Right cardiac atrium (tissue), 5 donors: ENCODE data around the gene GCGR. TPM values are rescaled to one million over a fixed set of nuclear protein-coding genes. Genes with fewer than 3 reads are reported as not detected.
A peak's percentile ranks its signal among the peaks of the same experiment; 100 is the strongest.
"Not testable (repeated sequence)": the region's sequence is repeated elsewhere in the genome, so short reads cannot be mapped to it uniquely, and the experiment has no call there.

Source experiments
- ATAC-seq, 2 donors: fragments of 200-7000 bp; cut with Tn5 transposase; one replicate each; pipeline versions ENCODE4 v1.8.0 to v1.9.1; 2020; ENCODE audit warnings: moderate library complexity in 2 of 2, mild to moderate bottlenecking in 1 of 2
- DNase-seq, 3 donors: peaks; one replicate each; pipeline ENCODE4 v3.0.0-alpha.2; 2020
- H3K27ac ChIP-seq: one replicate; pipeline ENCODE4 v1.5.1; 2013; ENCODE audit warnings: mild to moderate bottlenecking, low read length, control low read depth, moderate library complexity
- H3K27me3 ChIP-seq: one replicate; pipeline ENCODE4 v1.6.1; 2013; ENCODE audit not compliant: control insufficient read depth, insufficient read depth
- H3K4me1 ChIP-seq: one replicate; pipeline ENCODE4 v1.6.1; 2013; ENCODE audit warnings: low read length; ENCODE audit not compliant: control insufficient read depth, insufficient read depth
- H3K4me3 ChIP-seq: one replicate; pipeline ENCODE4 v1.5.1; 2013; ENCODE audit warnings: low read length, control low read depth
- H3K9me3 ChIP-seq: one replicate; pipeline ENCODE4 v1.6.1; 2013; ENCODE audit warnings: low read length; ENCODE audit not compliant: control insufficient read depth
- WGBS: extraction: QIAGEN DNeasy Blood & Tissue Kit; methylation state at CpG from one replicate; pipeline ENCODE4 v1.1.7; 2013; 5-methylcytosine and 5-hydroxymethylcytosine counted together
- intact Hi-C, 4 donors: fragments of 100-400 bp; cut with DNase I; formaldehyde crosslinking; loops; one replicate each; pipeline versions ENCODE4 v1.11.0 to v1.14.0; 2022 to 2023
- polyA plus RNA-seq: library from polyadenylated mRNA; stranded (reverse); fragments of 200-250 nt; gene quantifications from one replicate; pipeline ENCODE4 v1.2.3, GENCODE V29; 2013
- total RNA-seq, 4 donors: library from RNA; stranded (reverse); fragmentation: NEBNext Ultra II Directional; extraction: Animal tissue kit (Norgen Biotek cat#: 25700); gene quantifications; one replicate each; pipeline ENCODE4 v1.2.1, GENCODE V29; 2021
- donor health status: healthy with polysubstance abuse.
- donor health status: DM: no; HTN: yes; CAD: no.
- donor health status: DM: no; HTN: no; CAD: no.
- donor health status: DM: no; HTN: yes; CAD: no; lungs with severe emphysema.
- donor health status: DM: yes; HTN: yes; CAD: no.

Gene GCGR
- total and polyA plus RNA-seq, 5 donors, result not detected

DNA sequence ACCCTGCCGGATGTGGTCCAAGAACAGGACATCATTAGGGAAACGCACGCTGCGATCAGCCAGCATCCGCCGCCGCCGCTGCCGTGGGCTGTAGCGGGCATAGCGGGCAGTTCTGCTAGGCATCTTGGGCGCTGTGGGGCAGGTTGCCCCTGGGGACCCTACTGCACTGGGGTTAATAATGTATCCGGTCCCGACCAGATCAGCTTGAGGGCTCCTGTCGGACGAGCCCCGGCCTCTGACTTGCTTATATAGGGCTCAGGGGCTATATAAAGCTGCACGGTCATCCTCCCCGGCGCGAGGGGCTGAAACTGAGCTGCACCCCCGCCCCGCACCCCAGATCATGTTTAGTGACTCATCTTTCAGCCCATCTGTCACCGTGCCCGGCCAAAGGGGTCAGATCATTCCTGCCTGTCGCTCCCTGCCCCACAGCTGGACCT, 30.9 kb downstream of the GCGR start, which contains the start of gene PPP1R27:
PPP1R27 (minus strand) TSS at position 220 of the 437 bp plus-strand sequence; CDS start at position 123, 97 bp downstream.
- Histone ChIP-seq H3K4me1 (peaks cover 6% of the 10 kb centered on the region), H3K27me3 (no peaks in the 10 kb centered on the region), H3K4me3 (peak within 1 kb of the TSS; percentile 94), H3K9me3 (no peaks in the 10 kb centered on the region), H3K27ac (no peak within 1 kb of the TSS)
- 91% methylated on average over 26 of the region's 26 CpGs for WGBS
- intact Hi-C loops, result no loop called here
- no peak for ATAC-seq
- peak in 1 of 3 donors; percentile 50 for DNase-seq

GRCh38 chr17:81837641-81838040, 33.7 kb downstream of the GCGR start:
- ATAC-seq (no peak), DNase-seq (no peak)

GRCh38 chr17:81838753-81839255, 34.9 kb downstream of the GCGR start:
- intact Hi-C loops, result no loop called here
- Histone ChIP-seq H3K27me3 (no peaks in the 10 kb centered on the region), H3K4me3 (no peak overlapping the region), H3K9me3 (no peaks in the 10 kb centered on the region), H3K4me1 (no peaks in the 10 kb centered on the region), H3K27ac (no peak overlapping the region)
- WGBS, result 44% methylated on average over 17 of the region's 17 CpGs
- DNase-seq (peak in 1 of 3 donors; percentile 43), ATAC-seq (no peak)

More at GRCh38 chr17:81837641-81838040, 33.7 kb downstream of the GCGR start:
- no peaks in the 10 kb centered on the region for H3K9me3 ChIP-seq
- H3K27me3 ChIP-seq, result no peaks in the 10 kb centered on the region
- H3K27ac ChIP-seq, result no peak overlapping the region
- intact Hi-C loops, result no loop called here
- 72% methylated on average over 9 of the region's 9 CpGs for WGBS
- H3K4me1 ChIP-seq, result no peaks in the 10 kb centered on the region
- no peak overlapping the region for H3K4me3 ChIP-seq

DNA sequence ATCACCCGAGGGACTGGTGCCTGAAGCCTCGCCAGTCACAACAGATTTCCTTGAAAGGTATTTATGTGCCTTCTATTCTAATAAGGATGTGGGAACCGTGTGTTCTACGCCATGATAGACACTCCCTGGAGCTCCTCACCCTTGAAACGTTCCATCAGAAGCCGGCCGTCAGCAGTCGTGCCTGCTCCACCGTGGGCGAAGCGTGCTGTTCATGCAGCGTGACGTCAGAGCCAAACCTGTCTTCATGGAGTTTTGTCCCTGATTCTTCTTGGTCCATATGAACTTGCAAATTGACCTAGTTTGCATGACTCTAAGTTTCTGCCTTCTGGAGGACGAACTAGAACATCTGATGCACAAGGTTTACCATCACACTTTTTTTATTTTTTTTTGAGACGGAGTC, 35.4 kb downstream of the GCGR start:
- DNase-seq, result peak in 1 of 3 donors; percentile 42
- no peaks in the 10 kb centered on the region for H3K9me3 ChIP-seq
- no peak overlapping the region for H3K27ac ChIP-seq
- H3K4me3 ChIP-seq, result no peak overlapping the region
- intact Hi-C loops, result no loop called here
- H3K4me1 ChIP-seq, result no peaks in the 10 kb centered on the region
- no peaks in the 10 kb centered on the region for H3K27me3 ChIP-seq
- no peak for ATAC-seq
- WGBS, result 78% methylated on average over 15 of the region's 15 CpGs

DNA sequence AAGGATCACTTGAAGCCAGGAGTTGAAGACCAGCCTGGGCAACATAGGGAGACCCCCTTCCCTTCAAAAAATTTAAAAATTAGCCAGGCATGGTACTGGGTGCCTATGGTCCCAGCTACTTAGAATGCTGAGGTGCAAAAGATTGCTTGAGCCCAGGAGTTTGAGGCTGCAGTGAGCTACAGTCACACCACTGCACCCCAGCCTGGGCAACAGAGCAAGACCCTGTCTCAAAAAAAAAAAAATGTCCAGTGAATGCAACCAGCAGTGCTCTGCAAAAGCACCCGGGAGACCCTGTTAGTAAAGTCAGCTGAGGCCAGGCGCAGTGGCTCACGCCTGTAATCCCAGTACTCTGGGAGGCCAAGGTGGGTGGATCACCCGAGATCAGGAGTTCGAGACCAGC, 36.1 kb downstream of the GCGR start:
- H3K9me3 ChIP-seq, H3K27ac ChIP-seq, H3K27me3 ChIP-seq, H3K4me1 ChIP-seq, DNase-seq, H3K4me3 ChIP-seq, intact Hi-C loops, ATAC-seq: not testable (repeated sequence)
- 93% methylated on average over 5 of the region's 5 CpGs for WGBS

- Histone ChIP-seq H3K9me3 (no peaks in the 10 kb centered on the region), H3K4me3 (no peak overlapping the region), H3K27ac (peak overlapping the region; percentile 25), H3K27me3 (no peaks in the 10 kb centered on the region), H3K4me1 (no peaks in the 10 kb centered on the region)
- DNase-seq, result peak in 2 of 3 donors; percentile 69 to 73
- 59% methylated on average over 40 of the region's 40 CpGs for WGBS
- intact Hi-C loops, result no loop called here
- ATAC-seq, result peak; percentile 31 to 69
Measured at GRCh38 chr17:81840826-81841778, 37.2 kb downstream of the GCGR start.

DNA sequence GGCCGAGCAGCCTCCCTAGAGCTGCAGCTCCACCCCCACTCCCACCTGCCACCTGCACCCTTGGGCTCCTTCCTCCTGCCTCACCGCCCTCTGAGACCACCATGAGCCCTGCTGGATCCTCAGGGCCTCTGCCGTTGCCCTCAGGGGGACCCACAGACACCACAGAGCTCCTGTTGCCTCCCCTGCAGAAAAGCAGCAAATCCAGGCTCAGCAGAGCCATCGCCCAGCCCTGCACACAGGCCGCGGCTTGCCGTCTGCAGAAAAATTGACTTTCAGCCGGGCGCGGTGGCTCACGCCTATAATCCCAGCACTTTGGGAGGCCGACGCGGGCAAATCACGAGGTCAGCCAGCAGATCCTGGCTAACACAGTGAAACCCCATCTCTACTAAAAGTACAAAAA, 37.9 kb downstream of the GCGR start:
- intact Hi-C loops, result no loop called here
- ATAC-seq (peak in 1 of 2 donors; percentile 3), DNase-seq (no peak)
- H3K4me3 ChIP-seq, result no peak overlapping the region
- H3K27ac ChIP-seq, result no peak overlapping the region
- no peaks in the 10 kb centered on the region for H3K4me1 ChIP-seq
- 87% methylated on average over 15 of the region's 15 CpGs for WGBS
- H3K27me3 ChIP-seq, result no peaks in the 10 kb centered on the region
- H3K9me3 ChIP-seq, result no peaks in the 10 kb centered on the region

GRCh38 chr17:81842378-81842724, 38.4 kb downstream of the GCGR start:
- DNase-seq (no peak), ATAC-seq (no peak)
- H3K27me3 ChIP-seq, result no peaks in the 10 kb centered on the region
- no peaks in the 10 kb centered on the region for H3K4me1 ChIP-seq
- H3K4me3 ChIP-seq, result no peak overlapping the region
- intact Hi-C loops, result no loop called here
- 95% methylated on average over 11 of the region's 11 CpGs for WGBS
- no peaks in the 10 kb centered on the region for H3K9me3 ChIP-seq
- H3K27ac ChIP-seq, result no peak overlapping the region

DNA sequence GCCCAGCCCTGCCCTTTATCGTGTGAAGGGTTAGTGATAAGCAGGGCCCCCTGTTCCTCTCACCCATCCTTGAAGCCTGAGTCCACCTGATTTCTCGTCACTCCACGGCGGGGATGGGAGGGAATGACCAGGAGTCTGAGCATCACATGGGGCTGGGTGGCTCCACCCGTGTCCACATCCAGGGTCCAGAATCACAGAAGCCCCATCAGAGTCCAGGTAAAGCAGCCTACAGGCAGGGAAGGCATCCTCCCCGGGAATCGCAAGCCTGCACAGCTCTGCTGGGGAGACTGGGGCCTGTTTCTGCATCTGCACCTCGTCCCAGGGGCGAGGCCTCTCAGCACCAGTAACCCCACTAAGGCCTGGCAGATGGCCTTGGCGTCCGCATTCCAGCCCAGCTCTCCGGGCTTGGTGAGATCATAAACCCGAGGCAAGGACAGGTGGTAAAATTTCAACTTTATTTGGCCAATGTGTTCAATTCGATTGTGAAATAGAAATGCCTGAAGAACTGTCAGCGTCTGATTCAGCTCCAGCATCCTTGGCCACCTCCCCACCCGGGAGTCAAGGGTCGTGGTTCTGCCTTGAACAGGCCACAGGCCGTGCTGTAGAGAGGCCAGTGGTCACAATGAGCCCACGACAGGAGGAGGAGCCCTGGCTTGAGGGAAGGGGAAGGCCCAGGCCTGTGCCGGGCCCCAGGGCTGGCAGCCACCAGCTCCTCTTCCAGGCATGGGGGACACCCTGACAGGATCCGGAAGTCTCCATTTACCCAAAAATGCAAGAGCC, 39.0 kb downstream of the GCGR start:
- ATAC-seq (peak in 1 of 2 donors; percentile 10), DNase-seq (peak in 2 of 3 donors; percentile 41)
- Histone ChIP-seq H3K9me3 (no peaks in the 10 kb centered on the region), H3K27me3 (no peaks in the 10 kb centered on the region), H3K27ac (no peak overlapping the region), H3K4me1 (no peaks in the 10 kb centered on the region), H3K4me3 (no peak overlapping the region)
- WGBS, result 73% methylated on average over 21 of the region's 21 CpGs
- intact Hi-C loops, result no loop called here

DNA sequence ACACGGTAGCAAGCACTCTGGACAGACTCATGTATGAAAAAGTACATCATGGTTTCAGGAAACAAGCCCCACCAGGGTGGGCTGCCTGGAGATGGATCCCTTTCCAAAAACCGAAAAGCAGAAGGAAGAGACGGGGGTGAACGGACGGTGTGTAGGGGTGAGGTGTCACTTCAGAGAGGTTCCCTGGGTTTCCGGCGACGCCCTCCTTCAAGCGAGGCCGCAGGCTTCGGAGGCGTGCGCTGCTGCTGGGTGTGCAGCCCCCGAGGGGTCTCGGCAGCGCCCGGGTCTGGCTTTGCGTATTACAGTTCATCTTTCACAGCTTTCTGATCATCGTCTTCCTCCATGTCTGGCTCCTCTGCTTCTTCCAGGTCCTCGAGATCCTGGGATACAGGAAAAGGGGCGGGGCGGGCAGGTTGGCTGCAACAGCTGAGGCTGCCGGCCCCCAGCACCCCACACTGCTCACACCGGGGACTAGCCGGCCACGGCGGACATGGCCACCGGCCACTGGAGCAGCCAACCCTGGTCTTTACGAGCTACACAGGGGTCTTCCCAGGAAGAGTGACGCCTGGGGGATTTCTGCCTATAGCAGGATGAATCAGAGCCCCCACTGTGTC, 39.9 kb downstream of the GCGR start:
- Histone ChIP-seq H3K9me3 (no peaks in the 10 kb centered on the region), H3K27me3 (no peaks in the 10 kb centered on the region), H3K4me3 (no peak overlapping the region), H3K4me1 (no peaks in the 10 kb centered on the region), H3K27ac (no peak overlapping the region)
- intact Hi-C loops, result no loop called here
- no peak for ATAC-seq
- WGBS, result 91% methylated on average over 30 of the region's 30 CpGs
- peak in 1 of 3 donors; percentile 50 for DNase-seq
